ENCODE data around the gene ATP6V0A1.

ATP6V0A1 gene

GRCh38 chr17:42565523-42566214, 107.0 kb downstream of the ATP6V0A1 start:
- no peak overlapping the region for H3K9ac ChIP-seq (ENCODE audit: low read length)
- H2AK5ac ChIP-seq (ENCODE audit: low read length) = no peak overlapping the region
- no peaks in the 10 kb centered on the region for H3K27me3 ChIP-seq (ENCODE audit: insufficient read depth, low read length, poor library complexity)
- H4K5ac ChIP-seq (ENCODE audit: low read length) = no peak overlapping the region
- H2BK120ac ChIP-seq (ENCODE audit: low read depth, low read length) = no peak overlapping the region
- peaks cover 8% of the 10 kb centered on the region for H3K4me1 ChIP-seq (ENCODE audit: control insufficient read depth, low read depth, low read length)
- H3K4me3 ChIP-seq (ENCODE audit: low read length) = no peak overlapping the region
- H3K4me2 ChIP-seq (ENCODE audit: low read length) = no peak overlapping the region
- H3K56ac ChIP-seq (ENCODE audit: low read length) = peak overlapping the region; percentile 25
- no CpG with 5 or more reads among the region's 16 CpGs for WGBS (ENCODE audit: extremely low coverage, insufficient coverage, low lambda C conversion rate)
- H3K4ac ChIP-seq (ENCODE audit: low read depth, low read length) = no peak overlapping the region
- H3K23ac ChIP-seq (ENCODE audit: low read length) = no peak overlapping the region
- H3K27ac ChIP-seq (ENCODE audit: low read depth, low read length) = no peak overlapping the region
- H4K8ac ChIP-seq (ENCODE audit: low read depth, low read length) = no peak overlapping the region
- peaks cover 25% of the 10 kb centered on the region for H3K79me2 ChIP-seq (ENCODE audit: control insufficient read depth, insufficient read depth, low read length)
- no peak overlapping the region for H3K18ac ChIP-seq (ENCODE audit: low read length)
- H2BK5ac ChIP-seq (ENCODE audit: low read length) = no peak overlapping the region
- H3K36me3 ChIP-seq (ENCODE audit: control insufficient read depth, insufficient read depth, low read length) = peaks cover 14% of the 10 kb centered on the region
- H2BK15ac ChIP-seq (replicated peaks; ENCODE audit: low read depth) = no peak overlapping the region
- no peak for DNase-seq
- peaks cover 25% of the 10 kb centered on the region for H3K79me1 ChIP-seq (ENCODE audit: low read length)

DNA sequence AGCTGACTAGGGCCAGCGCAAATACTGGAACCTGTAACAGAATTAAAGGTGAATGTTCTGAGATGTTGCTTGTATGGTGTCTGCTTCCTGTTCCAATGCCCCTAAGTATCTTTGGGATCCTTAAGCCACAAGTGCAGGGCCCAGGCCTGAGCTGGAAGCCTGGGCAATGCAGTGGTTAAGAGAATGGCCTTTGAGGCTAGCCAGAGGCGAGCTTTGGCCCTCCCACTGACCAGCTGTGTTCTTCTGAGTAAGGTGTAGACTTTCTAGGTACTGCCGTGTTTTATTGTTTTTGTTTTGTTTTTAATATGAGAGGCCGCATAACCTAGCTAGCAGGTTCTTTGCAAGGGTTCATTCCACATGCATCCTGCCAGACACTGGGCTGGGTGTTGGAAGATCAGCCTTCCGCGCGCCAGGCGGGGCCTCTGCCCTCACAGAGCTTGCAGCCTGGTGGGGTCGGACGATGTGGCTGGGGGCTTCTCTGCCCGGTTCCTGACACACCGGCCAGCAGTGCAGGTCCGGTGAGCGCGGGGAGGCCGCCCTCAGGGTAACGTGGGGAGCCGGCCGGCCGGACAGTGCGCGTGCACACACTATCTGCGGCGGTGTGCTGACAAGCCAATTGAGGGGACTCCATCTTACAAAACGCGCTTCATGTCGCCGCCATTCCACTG, 107.7 kb downstream of the ATP6V0A1 start:
- Histone ChIP-seq H3K4me1 (ENCODE audit: control insufficient read depth, low read depth, low read length) (peaks cover 8% of the 10 kb centered on the region), H3K79me2 (ENCODE audit: control insufficient read depth, insufficient read depth, low read length) (peaks cover 25% of the 10 kb centered on the region), H2BK120ac (ENCODE audit: low read depth, low read length) (no peak overlapping the region), H2AK5ac (ENCODE audit: low read length) (no peak overlapping the region), H3K27ac (ENCODE audit: low read depth, low read length) (peak overlapping the region; percentile 76), H2BK15ac (replicated peaks; ENCODE audit: low read depth) (no peak overlapping the region), H3K27me3 (ENCODE audit: insufficient read depth, low read length, poor library complexity) (no peaks in the 10 kb centered on the region), H3K4me3 (ENCODE audit: low read length) (no peak overlapping the region), H3K4ac (ENCODE audit: low read depth, low read length) (peak overlapping the region; percentile 44), H3K18ac (ENCODE audit: low read length) (no peak overlapping the region), H3K79me1 (ENCODE audit: low read length) (peaks cover 25% of the 10 kb centered on the region), H4K8ac (ENCODE audit: low read depth, low read length) (peak overlapping the region; percentile 82), H2BK5ac (ENCODE audit: low read length) (peak overlapping the region; percentile 6), H3K23ac (ENCODE audit: low read length) (peak overlapping the region; percentile 15), H3K9ac (ENCODE audit: low read length) (peak overlapping the region; percentile 69), H3K4me2 (ENCODE audit: low read length) (peak overlapping the region; percentile 21), H4K5ac (ENCODE audit: low read length) (no peak overlapping the region), H3K36me3 (ENCODE audit: control insufficient read depth, insufficient read depth, low read length) (peaks cover 15% of the 10 kb centered on the region), H3K56ac (ENCODE audit: low read length) (peak overlapping the region; percentile 88)
- no peak for DNase-seq
- WGBS (ENCODE audit: extremely low coverage, insufficient coverage, low lambda C conversion rate) = no CpG with 5 or more reads among the region's 28 CpGs

- H3K4me2 ChIP-seq (ENCODE audit: low read length) = peak within 1 kb of the TSS; percentile 92
- peak within 1 kb of the TSS; percentile 92 for H3K4me3 ChIP-seq (ENCODE audit: low read length)
- H3K27ac ChIP-seq (ENCODE audit: low read depth, low read length) = peak within 1 kb of the TSS; percentile 76
- peaks cover 19% of the 10 kb centered on the region for H3K36me3 ChIP-seq (ENCODE audit: control insufficient read depth, insufficient read depth, low read length)
- no peaks in the 10 kb centered on the region for H3K27me3 ChIP-seq (ENCODE audit: insufficient read depth, low read length, poor library complexity)
- DNase-seq = peak; percentile 94
- H4K8ac ChIP-seq (ENCODE audit: low read depth, low read length) = peak within 1 kb of the TSS; percentile 82
- H3K79me2 ChIP-seq (ENCODE audit: control insufficient read depth, insufficient read depth, low read length) = peaks cover 25% of the 10 kb centered on the region
- H2BK5ac ChIP-seq (ENCODE audit: low read length) = peak within 1 kb of the TSS; percentile 59
- no peak within 1 kb of the TSS for H2BK120ac ChIP-seq (ENCODE audit: low read depth, low read length)
- peak within 1 kb of the TSS; percentile 97 for H3K23ac ChIP-seq (ENCODE audit: low read length)
- no peak within 1 kb of the TSS for H2BK15ac ChIP-seq (replicated peaks; ENCODE audit: low read depth)
- H3K4ac ChIP-seq (ENCODE audit: low read depth, low read length) = peak within 1 kb of the TSS; percentile 86
- no CpG with 5 or more reads among the region's 72 CpGs for WGBS (ENCODE audit: extremely low coverage, insufficient coverage, low lambda C conversion rate)
- peaks cover 25% of the 10 kb centered on the region for H3K79me1 ChIP-seq (ENCODE audit: low read length)
- H3K9ac ChIP-seq (ENCODE audit: low read length) = peak within 1 kb of the TSS; percentile 99
- peak within 1 kb of the TSS; percentile 84 for H2AK5ac ChIP-seq (ENCODE audit: low read length)
- H3K56ac ChIP-seq (ENCODE audit: low read length) = peak within 1 kb of the TSS; percentile 97
- H3K4me1 ChIP-seq (ENCODE audit: control insufficient read depth, low read depth, low read length) = peaks cover 8% of the 10 kb centered on the region
- H4K5ac ChIP-seq (ENCODE audit: low read length) = no peak within 1 kb of the TSS
- H3K18ac ChIP-seq (ENCODE audit: low read length) = peak within 1 kb of the TSS; percentile 78
Observed at GRCh38 chr17:42566883-42567573, 108.3 kb downstream of the ATP6V0A1 start, which contains the start of gene MLX. TSS of gene MLX (plus strand) at chr17:42567100. CDS start at chr17:42567125, 25 bp downstream.

DNA sequence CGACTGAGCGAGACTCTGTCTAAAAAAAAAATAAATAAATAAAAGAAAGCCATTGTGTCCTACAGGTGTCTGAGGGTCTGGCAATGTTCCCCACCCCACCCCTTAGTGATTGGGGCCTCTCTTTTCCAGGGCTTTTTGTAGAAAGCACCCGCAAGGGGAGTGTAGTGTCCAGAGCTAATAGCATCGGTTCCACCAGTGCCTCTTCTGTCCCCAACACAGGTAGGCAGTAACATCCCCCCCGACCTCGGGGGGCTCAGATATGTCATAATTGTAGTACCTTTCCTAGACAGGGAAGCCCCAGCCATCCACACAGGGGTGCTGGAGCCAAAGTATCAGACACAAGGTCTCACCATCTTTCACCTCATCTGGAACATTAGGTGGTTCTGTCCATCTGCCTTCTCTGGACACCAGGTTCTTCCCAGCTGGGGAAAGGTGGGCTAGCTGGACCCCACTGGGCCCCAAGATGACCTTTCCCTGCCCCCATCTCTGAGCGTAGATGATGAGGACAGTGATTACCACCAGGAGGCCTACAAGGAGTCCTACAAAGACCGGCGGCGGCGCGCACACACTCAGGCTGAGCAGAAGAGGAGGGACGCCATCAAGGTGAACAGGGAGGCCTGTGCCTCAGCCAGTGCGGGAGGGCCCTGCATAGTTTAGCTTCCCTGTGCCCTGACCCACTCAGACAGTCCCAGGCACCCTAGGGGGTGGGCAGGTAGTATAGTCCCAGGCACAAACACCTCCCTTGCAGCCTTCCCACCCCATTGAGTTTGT, 109.8 kb downstream of the ATP6V0A1 start:
- DNase-seq = no peak
- Histone ChIP-seq H3K36me3 (ENCODE audit: control insufficient read depth, insufficient read depth, low read length) (peaks cover 30% of the 10 kb centered on the region), H3K79me1 (ENCODE audit: low read length) (peaks cover 17% of the 10 kb centered on the region), H3K4me3 (ENCODE audit: low read length) (no peak overlapping the region), H3K56ac (ENCODE audit: low read length) (peak overlapping the region; percentile 38), H4K5ac (ENCODE audit: low read length) (no peak overlapping the region), H3K27ac (ENCODE audit: low read depth, low read length) (no peak overlapping the region), H3K4me1 (ENCODE audit: control insufficient read depth, low read depth, low read length) (no peaks in the 10 kb centered on the region), H2BK5ac (ENCODE audit: low read length) (no peak overlapping the region), H3K23ac (ENCODE audit: low read length) (no peak overlapping the region), H3K18ac (ENCODE audit: low read length) (no peak overlapping the region), H4K8ac (ENCODE audit: low read depth, low read length) (no peak overlapping the region), H2BK120ac (ENCODE audit: low read depth, low read length) (no peak overlapping the region), H3K79me2 (ENCODE audit: control insufficient read depth, insufficient read depth, low read length) (peaks cover 12% of the 10 kb centered on the region), H3K27me3 (ENCODE audit: insufficient read depth, low read length, poor library complexity) (no peaks in the 10 kb centered on the region), H2AK5ac (ENCODE audit: low read length) (no peak overlapping the region), H3K9ac (ENCODE audit: low read length) (no peak overlapping the region), H3K4ac (ENCODE audit: low read depth, low read length) (no peak overlapping the region), H2BK15ac (replicated peaks; ENCODE audit: low read depth) (no peak overlapping the region), H3K4me2 (ENCODE audit: low read length) (no peak overlapping the region)
- WGBS (ENCODE audit: extremely low coverage, insufficient coverage, low lambda C conversion rate) = no CpG with 5 or more reads among the region's 14 CpGs

DNA sequence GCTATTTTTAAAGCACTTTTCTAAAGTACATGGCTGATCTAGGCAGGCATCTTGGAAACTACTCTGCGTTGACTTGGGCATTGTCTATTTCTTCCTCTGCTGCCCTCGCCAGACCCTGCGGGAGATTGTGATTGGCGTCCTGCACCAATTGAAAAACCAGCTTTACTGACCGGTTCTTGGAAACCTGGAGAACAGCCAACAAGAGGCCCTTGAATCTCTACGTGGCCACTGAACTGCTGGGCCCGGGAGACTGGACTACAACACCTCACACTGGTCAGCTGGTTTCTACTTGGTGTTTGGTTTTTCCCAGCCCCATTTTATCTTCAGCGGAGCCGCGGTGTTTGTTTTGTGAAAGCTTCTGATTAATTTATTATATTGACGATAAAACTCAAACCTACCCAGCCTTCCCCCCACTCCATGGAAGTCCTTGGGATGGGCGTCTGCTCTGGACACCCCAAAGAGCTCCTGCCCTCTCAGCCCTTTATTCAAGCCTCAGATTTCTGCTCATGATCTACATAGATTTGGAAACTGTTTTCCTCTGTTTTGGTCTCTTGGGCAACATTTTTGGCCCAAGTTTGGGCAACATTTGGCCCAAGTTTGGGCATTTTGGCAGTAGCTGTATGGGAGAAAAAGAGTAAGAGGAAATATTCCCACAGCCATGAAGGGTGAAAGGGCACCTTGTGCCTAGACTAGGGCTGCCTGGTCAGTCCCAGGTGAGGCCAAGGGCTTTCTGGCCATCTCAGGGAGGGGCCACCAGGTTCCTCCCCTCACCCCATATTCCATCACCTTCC, 113.0 kb downstream of the ATP6V0A1 start:
- H3K36me3 ChIP-seq (ENCODE audit: control insufficient read depth, insufficient read depth, low read length) = peaks cover 30% of the 10 kb centered on the region
- H3K79me2 ChIP-seq (ENCODE audit: control insufficient read depth, insufficient read depth, low read length) = peaks cover 16% of the 10 kb centered on the region
- peaks cover 14% of the 10 kb centered on the region for H3K79me1 ChIP-seq (ENCODE audit: low read length)
- no peak overlapping the region for H3K27ac ChIP-seq (ENCODE audit: low read depth, low read length)
- H4K5ac ChIP-seq (ENCODE audit: low read length) = no peak overlapping the region
- H3K23ac ChIP-seq (ENCODE audit: low read length) = no peak overlapping the region
- H2BK15ac ChIP-seq (replicated peaks; ENCODE audit: low read depth) = no peak overlapping the region
- no peak overlapping the region for H2BK5ac ChIP-seq (ENCODE audit: low read length)
- no peak overlapping the region for H3K56ac ChIP-seq (ENCODE audit: low read length)
- no peak for DNase-seq
- no peak overlapping the region for H2AK5ac ChIP-seq (ENCODE audit: low read length)
- no peak overlapping the region for H2BK120ac ChIP-seq (ENCODE audit: low read depth, low read length)
- H4K8ac ChIP-seq (ENCODE audit: low read depth, low read length) = no peak overlapping the region
- WGBS (ENCODE audit: extremely low coverage, insufficient coverage, low lambda C conversion rate) = no CpG with 5 or more reads among the region's 12 CpGs
- H3K18ac ChIP-seq (ENCODE audit: low read length) = no peak overlapping the region
- H3K9ac ChIP-seq (ENCODE audit: low read length) = no peak overlapping the region
- H3K4me3 ChIP-seq (ENCODE audit: low read length) = no peak overlapping the region
- no peaks in the 10 kb centered on the region for H3K4me1 ChIP-seq (ENCODE audit: control insufficient read depth, low read depth, low read length)
- no peak overlapping the region for H3K4me2 ChIP-seq (ENCODE audit: low read length)
- H3K4ac ChIP-seq (ENCODE audit: low read depth, low read length) = no peak overlapping the region
- H3K27me3 ChIP-seq (ENCODE audit: insufficient read depth, low read length, poor library complexity) = no peaks in the 10 kb centered on the region
